Vagina (tissue), 2 donors: ENCODE measurements around the gene S1PR5. TPM values are rescaled to one million over a fixed set of nuclear protein-coding genes. Genes with fewer than 3 reads are reported as not detected.

Experiments
- DNase-seq, 2 donors: peaks; one replicate each; pipeline ENCODE4 v3.0.0-alpha.2; 2017; ENCODE audit errors: extremely low spot score in 2 of 2
- H3K27ac ChIP-seq: fragments of 200-600 bp; sonication (generic); one replicate; pipeline ENCODE4 v1.5.1; 2019
- H3K27me3 ChIP-seq: fragments of 200-600 bp; sonication (generic); one replicate; pipeline ENCODE4 v1.5.1; 2019
- H3K36me3 ChIP-seq, 2 donors: fragments of 200-600 bp; sonication (generic); one replicate each; pipeline ENCODE4 v1.5.1; 2017 to 2019
- H3K4me1 ChIP-seq: fragments of 200-600 bp; sonication (generic); one replicate; pipeline ENCODE4 v1.5.1; 2019
- H3K4me3 ChIP-seq, 2 donors: fragments of 200-600 bp; sonication (generic); 1 replicate in 1 of 2; 2 replicates in 1 of 2; pipeline ENCODE4 v1.5.1; 2016 to 2019
- H3K9me3 ChIP-seq: fragments of 200-600 bp; sonication (generic); one replicate; pipeline ENCODE4 v1.5.1; 2019
- POLR2A ChIP-seq, 2 donors: fragments of 450-650 bp; IDR thresholded peaks; one replicate each; pipeline ENCODE4 v1.6.1; 2017; ENCODE audit warnings: antibody characterized with exemption in 2 of 2, mild to moderate bottlenecking in 2 of 2, moderate library complexity in 2 of 2
- POLR2AphosphoS5 ChIP-seq, 2 donors: sonication (generic); formaldehyde crosslinking; IDR thresholded peaks; one replicate each; pipeline ENCODE4 v1.9.0; 2017; ENCODE audit warnings: antibody characterized with exemption in 2 of 2, mild to moderate bottlenecking in 2 of 2, low read depth in 1 of 2; ENCODE audit not compliant: insufficient read depth in 1 of 2
- intact Hi-C: fragments of 100-400 bp; cut with DNase I; formaldehyde crosslinking; loops from one replicate; pipeline ENCODE4 v1.15.1; 2023
- total RNA-seq: library from RNA; depleted of rRNA; stranded (reverse); fragments of >200 nt; gene quantifications from one replicate; pipeline ENCODE4 v1.2.3, GENCODE V29; 2016
- TF ChIP-seq, protein P1 (sequence below), 3 experiments: fragments of 450-650 bp in 2 of 3; fragments of 200-600 bp in 1 of 3; sonication (generic) in 1 of 3; IDR thresholded peaks; one replicate each; pipeline ENCODE4 v1.5.1; 2017 to 2019; ENCODE audit warnings: antibody characterized with exemption in 3 of 3, mild to moderate bottlenecking in 2 of 3, moderate library complexity in 2 of 3

S1PR5 gene
- total RNA-seq, 1 donor from 2014 or later: 36.6 TPM

DNA sequence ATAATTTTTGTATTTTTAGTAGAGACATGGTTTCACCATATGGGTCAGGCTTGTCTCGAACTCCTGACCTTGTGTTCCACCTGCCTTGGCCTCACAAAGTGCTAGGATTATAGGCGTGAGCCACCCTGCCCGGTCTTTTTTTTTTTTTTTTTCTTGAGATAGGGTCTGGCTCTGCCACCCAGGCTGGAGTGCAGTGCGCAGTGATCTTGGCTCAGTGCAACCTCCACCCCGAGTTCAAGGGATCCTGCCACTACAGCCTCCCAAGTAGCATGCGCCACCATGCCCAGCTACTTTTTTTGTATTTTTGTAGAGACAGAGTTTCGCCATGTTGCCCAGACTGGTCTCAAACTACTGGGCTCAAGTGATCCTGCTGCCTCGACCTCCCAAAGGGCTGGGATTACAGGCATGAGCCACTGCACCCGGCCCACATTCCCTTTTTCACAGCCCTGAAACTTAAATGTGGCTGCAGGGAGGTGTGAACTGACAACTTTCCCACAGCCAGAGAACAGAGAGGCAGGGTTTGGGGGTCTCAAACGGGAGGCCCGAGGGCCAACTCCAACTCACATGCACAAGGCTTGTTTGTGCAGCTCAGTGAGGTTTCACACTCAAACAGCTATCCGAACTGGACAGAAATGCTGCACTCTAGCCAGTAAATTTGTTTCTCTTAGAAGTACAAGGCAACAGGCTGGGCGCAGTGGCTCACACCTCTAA is 4.4 kb upstream of the S1PR5 start:
- Histone ChIP-seq H3K36me3 (no peaks in the 10 kb centered on the region), H3K4me3 (no peak overlapping the region), H3K4me1 (peaks cover 32% of the 10 kb centered on the region), H3K27ac (no peak overlapping the region), H3K27me3 (peaks cover 5% of the 10 kb centered on the region), H3K9me3 (no peaks in the 10 kb centered on the region)
- intact Hi-C loops: no loop called here
- no peak for TF ChIP-seq POLR2AphosphoS5 (IDR thresholded peaks at IDR 0.05; ENCODE audit: insufficient read depth in 1 of 2, low read depth in 1 of 2)
- TF ChIP-seq POLR2A (IDR thresholded peaks at IDR 0.05): no peak
- TF ChIP-seq, protein P1, sequence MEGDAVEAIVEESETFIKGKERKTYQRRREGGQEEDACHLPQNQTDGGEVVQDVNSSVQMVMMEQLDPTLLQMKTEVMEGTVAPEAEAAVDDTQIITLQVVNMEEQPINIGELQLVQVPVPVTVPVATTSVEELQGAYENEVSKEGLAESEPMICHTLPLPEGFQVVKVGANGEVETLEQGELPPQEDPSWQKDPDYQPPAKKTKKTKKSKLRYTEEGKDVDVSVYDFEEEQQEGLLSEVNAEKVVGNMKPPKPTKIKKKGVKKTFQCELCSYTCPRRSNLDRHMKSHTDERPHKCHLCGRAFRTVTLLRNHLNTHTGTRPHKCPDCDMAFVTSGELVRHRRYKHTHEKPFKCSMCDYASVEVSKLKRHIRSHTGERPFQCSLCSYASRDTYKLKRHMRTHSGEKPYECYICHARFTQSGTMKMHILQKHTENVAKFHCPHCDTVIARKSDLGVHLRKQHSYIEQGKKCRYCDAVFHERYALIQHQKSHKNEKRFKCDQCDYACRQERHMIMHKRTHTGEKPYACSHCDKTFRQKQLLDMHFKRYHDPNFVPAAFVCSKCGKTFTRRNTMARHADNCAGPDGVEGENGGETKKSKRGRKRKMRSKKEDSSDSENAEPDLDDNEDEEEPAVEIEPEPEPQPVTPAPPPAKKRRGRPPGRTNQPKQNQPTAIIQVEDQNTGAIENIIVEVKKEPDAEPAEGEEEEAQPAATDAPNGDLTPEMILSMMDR (IDR thresholded peaks at IDR 0.05): no peak
- no peak for DNase-seq

DNA sequence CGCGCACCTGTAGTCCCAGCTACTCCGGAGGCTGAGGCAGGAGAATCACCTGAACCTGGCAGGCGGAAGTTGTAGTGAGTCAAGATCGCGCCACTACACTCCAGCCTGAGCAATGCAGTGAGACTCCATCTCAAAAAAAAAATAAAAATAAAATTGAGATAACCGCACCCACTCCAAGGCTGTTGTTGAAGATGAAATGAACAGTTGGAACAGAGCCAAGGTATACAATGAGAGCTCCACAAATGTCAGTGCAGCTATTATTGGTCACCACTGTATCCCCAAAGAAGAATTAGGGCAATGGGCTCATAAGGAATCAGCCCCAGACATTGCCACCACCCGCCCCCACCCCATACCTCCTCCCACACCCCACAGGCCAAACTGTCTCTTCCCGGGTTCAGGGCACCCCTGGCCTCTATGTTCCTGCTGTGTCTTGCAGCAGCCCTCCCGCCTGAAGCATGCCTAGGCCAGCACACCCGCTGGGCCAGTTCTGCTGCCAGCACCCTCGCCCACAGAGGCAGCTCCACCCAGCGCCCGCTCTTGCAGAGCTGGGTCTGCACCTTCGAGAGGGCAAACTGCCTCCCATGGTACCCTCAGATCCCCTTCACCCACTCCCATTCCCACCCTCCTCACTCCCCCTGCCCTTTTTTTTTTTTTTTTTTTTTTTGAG is 3.5 kb upstream of the S1PR5 start:
- no peaks in the 10 kb centered on the region for H3K9me3 ChIP-seq
- intact Hi-C loops: no loop called here
- TF ChIP-seq POLR2AphosphoS5 (IDR thresholded peaks at IDR 0.05; ENCODE audit: insufficient read depth in 1 of 2, low read depth in 1 of 2): peak in 1 of 2 donors; percentile 20
- TF ChIP-seq, protein P1 (IDR thresholded peaks at IDR 0.05): no peak
- TF ChIP-seq POLR2A (IDR thresholded peaks at IDR 0.05): no peak
- H3K27me3 ChIP-seq: peaks cover 5% of the 10 kb centered on the region
- H3K27ac ChIP-seq: no peak overlapping the region
- DNase-seq: no peak
- H3K4me3 ChIP-seq: no peak overlapping the region
- peaks cover 32% of the 10 kb centered on the region for H3K4me1 ChIP-seq
- no peaks in the 10 kb centered on the region for H3K36me3 ChIP-seq

DNA sequence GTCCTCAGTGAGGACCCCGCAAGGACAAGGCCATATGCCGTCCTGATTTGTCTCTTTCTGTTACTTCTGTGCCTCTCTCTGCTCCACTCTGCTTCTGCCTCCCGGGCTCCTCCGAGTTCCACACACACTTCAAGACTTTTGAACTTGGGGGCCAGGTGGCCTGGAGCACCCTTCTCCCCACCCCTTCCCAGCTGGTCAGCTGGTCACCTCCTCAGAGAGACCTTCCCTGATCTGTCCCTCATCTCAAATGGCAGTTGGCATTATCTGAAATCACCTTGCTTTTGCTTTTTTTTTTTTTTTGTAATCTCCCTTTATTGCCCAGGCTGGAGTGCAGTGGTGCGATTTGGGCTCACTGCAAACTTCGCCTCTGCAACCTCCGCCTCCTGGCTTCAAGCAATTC is 2.2 kb upstream of the S1PR5 start:
- H3K4me3 ChIP-seq: no peak overlapping the region
- peaks cover 36% of the 10 kb centered on the region for H3K4me1 ChIP-seq
- intact Hi-C loops: no loop called here
- DNase-seq: no peak
- H3K9me3 ChIP-seq: no peaks in the 10 kb centered on the region
- peaks cover 5% of the 10 kb centered on the region for H3K27me3 ChIP-seq
- peak overlapping the region; percentile 36 for H3K27ac ChIP-seq
- no peak for TF ChIP-seq POLR2AphosphoS5 (IDR thresholded peaks at IDR 0.05; ENCODE audit: insufficient read depth in 1 of 2, low read depth in 1 of 2)
- TF ChIP-seq, protein P1 (IDR thresholded peaks at IDR 0.05): no peak
- no peak for TF ChIP-seq POLR2A (IDR thresholded peaks at IDR 0.05)
- no peaks in the 10 kb centered on the region for H3K36me3 ChIP-seq

DNA sequence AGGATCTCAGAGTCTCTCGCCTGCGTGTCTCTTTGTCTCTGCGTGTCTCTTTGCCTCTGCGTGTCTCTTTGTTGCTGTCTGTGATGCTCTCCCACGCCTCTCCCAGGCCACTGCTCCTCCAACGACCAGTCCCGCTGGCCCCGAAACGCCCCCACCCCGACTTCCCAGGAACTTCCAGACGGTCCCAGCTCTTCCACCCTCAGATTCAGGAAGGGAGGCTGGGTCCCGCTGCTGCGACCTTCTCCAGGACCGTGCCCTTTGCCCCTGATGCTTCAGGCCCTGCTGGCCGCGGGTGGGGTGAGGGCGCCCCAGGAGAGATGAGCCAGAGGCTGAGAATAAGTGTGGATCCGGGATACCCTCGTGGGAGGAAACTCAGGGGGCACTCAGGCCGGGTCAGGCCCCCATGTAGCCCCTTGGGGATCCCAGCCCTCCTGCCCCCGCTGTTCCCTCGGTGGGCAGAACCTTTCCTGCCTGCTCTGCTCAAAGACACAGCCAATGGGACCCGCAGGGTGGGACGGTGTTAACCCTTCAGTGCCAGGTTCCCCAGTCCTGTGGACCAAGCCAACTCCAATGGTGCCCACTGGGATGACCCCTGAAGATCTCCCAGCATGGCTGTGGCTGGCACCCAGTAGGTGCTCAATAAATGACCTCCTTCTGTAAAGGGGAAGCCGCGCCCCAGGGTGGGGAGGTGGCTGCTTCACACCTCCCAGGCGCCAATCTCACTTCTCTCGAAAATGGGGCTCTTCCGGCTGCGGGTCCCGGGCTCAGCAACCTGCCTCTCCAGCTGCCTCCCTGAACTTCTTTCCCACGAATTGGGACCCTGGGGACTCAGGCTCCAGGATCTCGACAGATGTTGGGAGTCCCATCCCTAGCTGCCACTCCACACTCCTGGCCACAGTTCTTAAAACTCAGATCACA is 1.5 kb upstream of the S1PR5 start:
- H3K9me3 ChIP-seq: no peaks in the 10 kb centered on the region
- TF ChIP-seq POLR2AphosphoS5 (IDR thresholded peaks at IDR 0.05; ENCODE audit: insufficient read depth in 1 of 2, low read depth in 1 of 2) (no peak), POLR2A (IDR thresholded peaks at IDR 0.05) (no peak)
- TF ChIP-seq, protein P1 (IDR thresholded peaks at IDR 0.05): no peak
- peak overlapping the region; percentile 36 for H3K27ac ChIP-seq
- no peak for DNase-seq
- peaks cover 41% of the 10 kb centered on the region for H3K4me1 ChIP-seq
- no peaks in the 10 kb centered on the region for H3K36me3 ChIP-seq
- H3K4me3 ChIP-seq: no peak overlapping the region
- intact Hi-C loops: no loop called here
- peaks cover 5% of the 10 kb centered on the region for H3K27me3 ChIP-seq
